HG02870 (cell line): Measurements from ENCODE around the gene CUTA.
"Not testable (repeated sequence)": the region's sequence is repeated elsewhere in the genome, so short reads cannot be mapped to it uniquely, and the experiment has no call there.

Experiments
- ATAC-seq: cut with Tn5 transposase; IDR thresholded peaks from one replicate; pipeline ENCODE4 v1.9.1; 2021; ENCODE audit warnings: mild to moderate bottlenecking, moderate library complexity; ENCODE audit not compliant: unreplicated experiment

Gene CUTA

DNA sequence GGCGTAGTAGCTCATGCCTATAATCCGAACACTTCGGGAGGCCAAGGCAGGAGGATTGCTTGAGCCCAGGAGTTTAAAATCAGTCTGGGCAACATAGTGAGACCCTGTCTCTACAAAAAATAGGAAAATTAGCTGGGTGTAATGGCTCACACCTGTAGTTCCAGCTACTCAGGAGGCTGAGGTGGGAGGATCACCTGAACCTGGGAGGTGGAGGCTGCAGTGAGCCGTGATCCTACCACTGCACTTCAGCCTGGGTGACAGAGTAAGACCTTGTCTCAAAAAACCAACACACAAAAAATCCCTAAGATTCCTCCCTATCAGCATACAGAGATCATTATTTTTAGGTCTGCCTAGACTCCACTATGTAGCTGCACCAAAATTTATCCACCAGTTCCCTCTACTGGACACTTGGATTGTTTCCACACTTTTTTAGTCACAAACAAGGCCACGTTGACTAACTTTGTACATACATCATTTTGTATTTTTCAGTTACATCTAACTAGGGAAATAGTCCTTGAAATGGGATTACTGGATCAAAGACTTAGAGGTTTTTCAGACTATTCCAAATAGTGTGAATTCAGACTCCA lies 10.7 kb downstream of the CUTA start:
- no peak for ATAC-seq

DNA sequence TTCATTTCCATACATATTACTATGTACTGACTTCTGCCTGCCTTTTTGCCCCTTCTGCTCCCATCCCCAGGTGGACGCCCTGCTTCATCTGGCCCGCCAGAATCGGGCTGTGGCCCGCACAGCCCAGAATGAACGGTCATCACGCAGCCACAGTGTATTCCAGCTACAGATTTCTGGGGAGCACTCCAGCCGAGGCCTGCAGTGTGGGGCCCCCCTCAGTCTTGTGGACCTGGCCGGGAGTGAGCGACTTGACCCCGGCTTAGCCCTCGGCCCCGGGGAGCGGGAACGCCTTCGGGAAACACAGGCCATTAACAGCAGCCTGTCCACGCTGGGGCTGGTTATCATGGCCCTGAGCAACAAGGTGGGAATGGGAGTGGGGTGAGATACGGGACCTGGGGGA lies 11.8 kb downstream of the CUTA start:
- ATAC-seq, result no peak

DNA sequence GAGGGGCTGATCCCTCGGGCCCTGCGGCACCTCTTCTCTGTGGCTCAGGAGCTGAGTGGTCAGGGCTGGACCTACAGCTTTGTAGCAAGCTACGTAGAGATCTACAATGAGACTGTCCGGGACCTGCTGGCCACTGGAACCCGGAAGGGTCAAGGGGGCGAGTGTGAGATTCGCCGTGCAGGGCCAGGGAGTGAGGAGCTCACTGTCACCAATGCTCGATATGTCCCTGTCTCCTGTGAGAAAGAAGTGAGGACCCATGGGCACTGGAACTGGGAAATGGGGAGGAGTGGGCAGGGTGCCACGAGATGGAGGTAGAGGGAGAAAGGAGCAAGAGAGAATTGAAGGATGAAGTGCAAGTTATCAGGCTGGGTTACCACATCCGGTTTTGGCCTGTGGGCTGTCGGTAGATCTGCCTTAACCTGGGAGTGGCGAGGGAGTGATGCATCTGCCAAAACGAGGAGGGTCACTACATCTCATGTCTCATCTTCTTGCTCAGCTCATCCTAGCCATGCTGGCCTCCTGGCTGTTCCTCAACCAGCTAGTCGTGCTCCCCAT lies 12.4 kb downstream of the CUTA start:
- no peak for ATAC-seq

DNA sequence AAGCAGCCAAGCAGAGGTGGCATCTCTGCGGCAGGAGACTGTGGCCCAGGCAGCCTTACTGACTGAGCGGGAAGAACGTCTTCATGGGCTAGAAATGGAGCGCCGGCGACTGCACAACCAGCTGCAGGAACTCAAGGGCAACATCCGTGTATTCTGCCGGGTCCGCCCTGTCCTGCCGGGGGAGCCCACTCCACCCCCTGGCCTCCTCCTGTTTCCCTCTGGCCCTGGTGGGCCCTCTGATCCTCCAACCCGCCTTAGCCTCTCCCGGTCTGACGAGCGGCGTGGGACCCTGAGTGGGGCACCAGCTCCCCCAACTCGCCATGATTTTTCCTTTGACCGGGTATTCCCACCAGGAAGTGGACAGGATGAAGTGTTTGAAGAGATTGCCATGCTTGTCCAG lies 13.0 kb downstream of the CUTA start:
- no peak for ATAC-seq

DNA sequence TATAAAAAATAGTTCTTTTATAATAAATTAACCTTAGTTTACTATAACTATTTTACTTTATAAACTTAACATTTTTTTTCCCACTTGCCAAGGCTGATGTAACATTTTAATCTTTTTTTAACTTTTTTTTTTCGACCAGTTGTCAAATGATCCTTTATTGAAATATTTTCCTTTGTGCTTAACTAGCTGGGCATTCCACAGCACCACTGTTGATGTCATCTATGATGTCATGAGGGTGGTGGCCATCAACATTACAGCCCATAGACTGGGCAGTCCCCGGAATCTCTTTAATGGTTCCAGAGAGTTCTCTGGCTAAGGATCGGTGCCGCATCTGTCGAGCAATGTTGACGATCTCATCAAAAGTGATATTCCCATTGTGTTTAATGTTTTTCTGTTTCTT lies 18.0 kb downstream of the CUTA start:
- ATAC-seq, result not testable (repeated sequence)

DNA sequence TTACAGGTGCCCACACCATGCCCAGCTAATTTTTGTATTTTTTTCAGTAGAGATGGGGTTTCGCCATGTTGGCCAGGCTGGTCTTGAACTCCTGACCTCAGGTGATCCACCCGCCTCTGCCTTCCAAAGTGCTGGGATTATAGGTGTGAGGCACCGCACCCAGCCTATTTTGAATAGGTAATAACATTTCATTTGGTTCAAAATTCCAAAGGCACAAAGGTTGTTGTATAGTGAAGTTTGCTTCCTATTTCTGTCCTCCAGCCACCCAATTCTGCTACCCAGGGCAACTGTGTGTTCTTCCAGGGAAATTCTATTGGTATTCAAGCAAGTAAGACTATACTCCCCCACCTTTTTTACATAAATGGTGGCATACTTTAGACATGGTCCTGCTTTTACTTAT lies 19.3 kb downstream of the CUTA start:
- ATAC-seq, result not testable (repeated sequence)

DNA sequence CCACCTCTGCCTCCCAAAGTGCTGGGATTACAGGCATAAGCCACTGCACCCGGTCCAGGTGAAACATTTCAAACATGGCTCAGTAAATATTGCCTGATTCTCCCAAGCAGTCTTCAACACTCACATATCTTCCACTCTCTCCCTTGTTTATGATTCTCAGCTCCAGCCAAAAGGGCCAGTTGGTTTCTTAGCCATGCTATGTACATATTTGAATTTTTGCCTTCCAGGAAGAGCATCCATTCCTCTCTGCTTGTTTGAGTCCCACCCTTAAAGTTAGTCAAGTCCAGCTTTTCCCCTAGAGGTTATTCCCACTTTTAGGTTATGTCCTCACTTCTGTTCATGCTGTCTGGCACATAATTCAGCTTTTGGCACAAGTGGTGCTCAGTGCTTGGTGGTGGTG lies 20.4 kb downstream of the CUTA start:
- no peak for ATAC-seq

DNA sequence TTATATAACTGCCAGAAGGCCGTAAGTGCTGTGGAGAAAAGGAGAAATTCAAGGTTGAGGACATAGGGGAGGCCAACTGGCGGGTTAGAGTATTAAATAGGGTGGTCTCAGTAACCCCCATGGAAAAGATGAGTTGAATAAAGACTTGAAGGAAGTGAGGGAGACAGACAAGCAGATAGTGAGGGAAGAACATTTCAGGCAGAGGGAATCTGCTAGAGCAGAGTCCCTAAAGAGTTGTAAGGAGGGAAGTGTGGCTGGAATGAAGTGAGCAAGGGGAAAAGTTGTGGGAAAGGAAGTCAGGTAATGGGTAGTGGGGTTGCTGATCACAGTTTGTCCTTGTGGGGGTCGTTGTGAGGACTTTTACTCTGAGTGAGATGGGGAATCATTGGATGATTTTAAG lies 24.9 kb downstream of the CUTA start:
- no peak for ATAC-seq

DNA sequence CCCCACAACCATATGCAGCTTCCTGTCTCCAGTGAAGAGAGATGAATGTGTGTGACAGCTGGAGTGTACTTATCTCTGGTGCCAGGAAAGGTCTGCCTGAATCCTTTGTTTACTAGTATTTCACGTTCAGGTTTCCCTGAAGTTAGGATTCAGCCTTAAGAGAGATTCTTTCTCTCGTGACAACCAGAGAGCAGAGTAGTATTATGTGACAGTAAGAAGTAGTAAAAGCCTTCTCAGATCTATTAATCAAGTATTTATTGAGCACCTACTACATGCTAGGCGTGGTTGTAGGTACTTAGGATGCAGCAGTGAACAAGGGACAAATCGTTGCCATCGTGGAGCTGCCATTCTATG lies 25.3 kb downstream of the CUTA start:
- no peak for ATAC-seq

DNA sequence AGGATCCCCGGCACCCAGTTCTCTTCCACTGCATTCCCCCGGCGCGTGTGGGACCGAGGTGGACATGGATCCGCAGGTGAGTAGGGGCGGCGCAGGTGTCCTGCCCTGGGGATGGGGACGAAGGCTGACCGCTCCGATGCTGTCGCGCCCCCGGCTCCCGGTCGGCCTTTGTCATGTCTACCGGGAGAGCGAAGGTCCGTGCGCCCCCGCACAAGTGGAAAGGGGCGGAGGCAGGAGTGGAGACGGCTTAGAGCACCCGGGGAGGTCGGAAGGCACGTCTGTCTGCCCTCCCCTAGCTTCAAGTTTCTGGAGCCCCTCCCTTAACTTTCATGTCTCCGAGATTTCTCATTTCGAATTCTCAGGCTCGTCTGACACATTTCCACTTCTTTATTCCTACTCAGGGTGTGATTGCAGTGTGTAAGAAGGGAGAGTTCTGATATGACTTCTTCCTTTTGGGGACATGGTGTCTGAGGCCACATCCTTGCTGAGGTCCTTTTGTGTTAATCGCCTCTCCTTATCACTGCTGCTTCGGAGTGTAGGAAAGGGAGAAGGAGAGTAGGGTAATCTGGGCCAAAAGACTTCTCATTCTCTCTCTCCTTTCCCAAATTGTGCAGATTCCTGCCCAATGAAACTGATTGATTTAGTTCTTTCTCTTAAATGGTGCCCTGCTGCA lies 25.8 kb downstream of the CUTA start:
- ATAC-seq, result peak; percentile 1

DNA sequence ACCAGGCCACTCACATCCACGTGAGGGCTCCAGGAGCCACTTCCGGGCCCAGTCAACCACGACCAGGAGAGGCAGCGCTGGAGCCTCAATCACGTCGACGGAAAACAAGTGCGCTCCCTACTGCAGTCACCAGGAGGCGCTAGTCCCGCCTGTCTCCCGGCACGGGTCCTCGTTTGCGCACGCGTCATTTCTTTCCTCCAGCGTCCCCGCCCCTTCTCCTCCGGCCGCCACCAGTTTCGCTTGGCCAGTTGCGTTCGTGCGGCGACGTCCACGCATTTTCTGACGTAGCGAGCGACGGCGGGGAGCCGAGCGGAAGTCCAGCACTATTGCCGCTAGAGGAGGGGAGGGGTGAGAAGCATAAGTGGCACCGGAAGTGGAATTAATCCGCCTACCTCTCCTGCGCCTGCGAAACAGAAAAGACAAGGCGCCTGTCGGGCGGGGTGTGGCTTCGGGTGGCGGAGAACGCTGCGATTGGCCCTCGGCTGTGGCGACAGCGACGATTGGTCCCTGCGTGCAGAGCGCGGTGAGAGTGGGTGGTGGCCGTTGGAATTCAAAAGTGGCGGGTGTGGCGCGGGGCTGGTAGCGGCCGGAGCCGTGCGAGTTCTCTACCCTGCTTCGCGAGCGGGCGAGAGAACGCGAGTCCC lies 26.5 kb downstream of the CUTA start, which contains the start of gene KIFC1:
TSS of gene KIFC1 (plus strand) at position 546 of the 644 bp plus-strand sequence. CDS start 163 bp downstream, outside the sequence.
- peak; percentile 87 for ATAC-seq

DNA sequence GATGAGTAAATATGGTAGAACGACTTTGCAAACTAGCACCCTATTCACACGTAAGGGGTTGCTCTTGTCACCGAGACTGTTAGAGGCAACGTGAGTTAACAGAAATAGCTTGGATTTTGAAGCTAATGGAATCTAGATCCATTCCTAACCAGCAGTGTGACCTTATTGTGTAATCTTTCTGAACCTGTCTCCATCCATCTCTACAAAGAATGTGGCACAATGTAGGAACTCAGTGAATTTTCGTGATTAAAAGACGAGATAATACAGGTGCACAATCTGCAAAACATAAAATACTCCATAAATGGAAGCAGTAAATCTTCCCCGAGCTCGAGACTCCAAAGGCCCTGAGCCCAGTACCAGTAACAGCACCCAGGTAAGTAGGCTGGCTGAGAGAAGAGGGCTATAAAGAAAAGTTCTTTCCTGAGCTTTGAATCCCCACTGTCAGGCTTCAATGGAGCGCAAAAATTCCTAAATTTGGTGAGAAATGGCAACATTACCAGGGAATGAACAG lies 27.1 kb downstream of the CUTA start:
- ATAC-seq, result no peak

DNA sequence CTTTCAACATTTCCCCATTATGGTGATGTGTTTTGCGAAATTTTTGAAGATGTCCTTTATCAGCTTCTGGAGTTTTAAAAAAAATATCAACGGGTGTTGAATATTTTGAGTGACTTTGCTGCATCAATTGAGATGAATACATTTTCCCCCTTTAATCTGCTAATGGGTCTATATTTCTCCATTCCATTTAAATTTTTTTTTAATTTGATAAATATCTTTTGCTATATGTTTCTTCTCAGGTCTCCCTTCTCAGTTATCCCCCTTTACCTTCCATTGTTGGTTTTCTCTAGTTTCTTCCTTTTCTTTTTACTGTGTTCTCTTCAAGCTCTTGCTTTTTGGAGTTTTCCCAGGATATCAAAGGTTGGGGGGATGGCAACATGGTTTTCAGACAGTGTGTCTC lies 27.7 kb downstream of the CUTA start:
- ATAC-seq, result no peak

DNA sequence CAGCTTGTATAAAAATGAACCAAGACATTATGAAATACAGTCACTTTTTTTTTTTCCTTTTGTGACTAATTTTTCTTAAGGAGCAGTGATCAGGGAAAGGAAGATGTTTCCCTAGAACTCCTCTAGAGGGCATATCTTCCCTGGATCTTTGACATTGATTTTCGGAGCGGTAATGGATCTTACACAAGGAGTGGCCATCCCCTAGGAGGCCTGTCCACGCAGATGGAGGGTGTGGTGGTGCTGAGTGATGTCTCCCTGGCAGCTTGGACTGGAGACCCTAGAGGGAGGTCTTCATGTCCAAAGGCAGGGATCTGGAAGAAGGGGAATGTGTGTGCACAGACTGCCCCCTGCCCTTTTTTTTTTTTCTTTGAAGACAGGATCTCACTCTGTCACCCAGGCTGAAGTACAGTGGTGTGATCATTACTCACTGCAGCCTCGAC lies 33.3 kb downstream of the CUTA start:
- no peak for ATAC-seq

DNA sequence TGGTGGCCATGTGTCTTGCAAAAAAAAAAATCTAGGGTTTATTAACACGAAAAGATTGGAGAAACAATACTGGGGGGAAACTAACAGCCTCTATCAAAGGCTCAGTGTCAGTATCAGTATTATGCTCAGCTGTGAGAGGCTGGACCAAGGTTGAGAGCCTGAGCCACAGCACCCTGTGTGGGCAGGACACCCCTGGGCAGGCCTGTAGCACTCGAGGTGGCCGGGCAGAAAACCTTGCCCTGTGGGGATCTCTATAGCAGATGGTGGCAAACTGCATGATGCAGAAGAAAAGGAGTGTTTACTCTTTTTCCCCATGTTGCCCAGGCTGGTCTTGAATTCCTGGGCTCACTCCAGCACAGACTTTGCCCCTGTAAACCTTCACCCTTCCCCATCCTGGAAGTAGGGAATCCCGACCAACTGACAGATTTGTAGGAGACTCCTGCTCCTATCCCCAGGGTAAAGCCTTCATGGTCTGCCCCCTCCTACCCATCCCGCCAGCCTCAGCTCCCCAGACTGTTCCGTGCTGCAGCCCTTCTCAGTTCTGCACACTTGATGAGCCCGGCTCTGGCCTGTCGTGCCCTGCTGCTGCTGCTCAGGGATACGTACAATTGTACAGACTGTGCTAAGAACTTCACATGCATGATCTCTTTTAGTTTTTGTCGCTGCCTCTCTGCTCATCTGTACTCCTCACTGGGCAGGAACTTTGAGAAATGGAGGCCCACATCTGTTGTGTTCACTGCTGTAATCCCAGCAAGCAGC lies 34.3 kb downstream of the CUTA start:
- ATAC-seq, result no peak

DNA sequence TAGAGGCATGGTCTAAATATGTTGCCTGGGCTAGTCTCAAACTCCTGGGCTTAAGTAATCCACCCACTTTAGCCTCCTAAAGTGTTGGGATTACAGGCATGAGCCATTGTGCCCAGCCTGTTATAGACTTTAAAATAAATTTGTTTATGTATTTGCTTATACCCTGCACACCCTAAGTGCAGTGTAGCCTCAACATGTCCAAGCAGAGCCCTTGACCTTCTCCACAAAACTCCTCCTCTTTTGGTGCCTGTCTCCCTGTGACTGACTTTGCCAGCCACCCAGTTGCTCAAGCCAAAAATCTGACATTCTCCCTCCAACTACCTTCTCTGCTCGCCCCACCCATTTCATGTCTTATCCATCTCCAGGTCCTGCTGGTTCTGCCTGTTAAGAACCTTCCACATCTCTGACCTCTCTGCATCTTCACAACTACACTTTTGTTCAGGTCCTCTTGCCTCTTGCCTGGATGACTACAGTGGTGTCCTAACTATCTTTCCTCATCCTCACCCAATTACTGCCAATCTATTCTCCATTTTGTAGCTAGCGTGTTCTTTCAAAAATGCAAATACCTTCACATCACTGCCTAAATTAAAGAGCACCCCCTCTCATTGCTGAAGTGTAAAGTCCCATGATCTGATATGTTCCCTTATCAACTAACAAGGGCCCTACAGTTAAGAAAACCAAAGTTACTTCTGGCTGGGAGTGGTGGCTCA lies 37.5 kb downstream of the CUTA start:
- no peak for ATAC-seq

DNA sequence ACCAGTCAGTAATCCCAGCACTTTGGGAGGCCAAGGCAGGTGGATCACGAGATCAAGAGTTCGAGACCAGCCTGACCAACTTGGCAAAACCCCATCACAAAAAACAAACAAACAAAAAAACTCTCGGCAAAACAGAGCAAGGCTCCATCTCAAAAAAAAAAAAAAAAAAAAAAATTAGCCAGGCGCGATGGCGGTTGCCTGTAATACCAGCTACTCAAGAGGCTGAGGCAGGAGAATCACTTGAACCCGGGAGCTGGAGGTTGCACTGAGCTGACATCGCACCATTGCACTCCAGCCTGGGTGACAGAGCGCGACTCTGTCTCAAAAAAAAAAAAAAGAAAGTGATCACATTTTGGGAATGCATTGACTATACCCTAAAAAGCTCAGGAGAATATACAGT lies 38.7 kb downstream of the CUTA start:
- not testable (repeated sequence) for ATAC-seq

DNA sequence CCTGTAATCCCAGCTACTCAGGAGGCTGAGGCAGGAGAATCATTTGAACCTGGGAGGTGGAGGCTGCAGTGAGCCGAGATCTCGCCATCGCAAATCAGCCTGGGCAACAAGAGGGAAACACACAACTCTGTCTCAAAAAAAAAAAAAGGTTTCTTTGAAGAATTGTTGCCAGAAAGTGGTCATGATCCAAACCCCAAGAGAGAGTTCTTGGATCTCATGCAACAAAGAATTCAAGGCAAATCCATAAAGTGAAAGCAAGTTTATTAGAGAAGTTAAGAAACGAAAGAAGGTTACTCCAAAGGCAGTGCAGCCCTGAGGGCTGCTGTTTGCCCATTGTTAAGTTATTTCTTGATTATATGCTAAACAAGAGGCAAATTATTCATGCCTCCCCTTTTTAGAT lies 40.7 kb downstream of the CUTA start:
- no peak for ATAC-seq

DNA sequence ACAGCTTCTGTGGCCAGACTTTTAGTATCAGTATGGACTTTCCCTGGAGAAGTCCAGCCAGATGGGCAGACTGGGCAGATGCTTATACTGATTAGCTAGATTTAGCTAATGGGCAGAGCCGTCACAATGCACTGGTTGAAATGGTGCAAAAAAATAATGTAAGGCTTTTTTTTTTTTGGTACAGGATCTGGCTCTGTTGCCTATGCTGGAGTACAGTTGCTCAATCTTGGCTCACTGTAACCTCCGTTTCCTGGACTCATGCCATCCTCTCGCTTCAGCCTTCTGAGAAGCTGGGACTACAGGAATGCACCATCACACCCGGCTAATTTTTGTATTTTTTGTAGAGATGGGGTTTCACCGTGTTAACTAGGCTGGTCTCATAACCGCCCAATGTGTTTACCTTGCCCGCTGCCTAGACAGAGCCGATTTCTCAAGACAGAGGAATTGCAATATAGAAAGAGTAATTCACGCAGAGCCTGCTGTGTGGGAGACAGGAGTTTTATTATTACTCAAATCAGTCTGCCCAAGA lies 42.7 kb downstream of the CUTA start:
- no peak for ATAC-seq
